GM12875 (cell line): Measurements from ENCODE around the gene UBE2N.

Experiments used
- H3K4me3 ChIP-seq: one replicate; pipeline ENCODE4 v1.5.1; 2011; ENCODE audit warnings: low read depth, low read length, control low read depth
- TF ChIP-seq, protein P1 (sequence below): IDR thresholded peaks from 2 replicates; pipeline ENCODE4 v1.5.1; 2011; ENCODE audit warnings: low read depth, mild to moderate bottlenecking, control low read depth, inconsistent platforms, low read length, moderate library complexity, borderline replicate concordance; ENCODE audit not compliant: insufficient read depth

Gene UBE2N

DNA sequence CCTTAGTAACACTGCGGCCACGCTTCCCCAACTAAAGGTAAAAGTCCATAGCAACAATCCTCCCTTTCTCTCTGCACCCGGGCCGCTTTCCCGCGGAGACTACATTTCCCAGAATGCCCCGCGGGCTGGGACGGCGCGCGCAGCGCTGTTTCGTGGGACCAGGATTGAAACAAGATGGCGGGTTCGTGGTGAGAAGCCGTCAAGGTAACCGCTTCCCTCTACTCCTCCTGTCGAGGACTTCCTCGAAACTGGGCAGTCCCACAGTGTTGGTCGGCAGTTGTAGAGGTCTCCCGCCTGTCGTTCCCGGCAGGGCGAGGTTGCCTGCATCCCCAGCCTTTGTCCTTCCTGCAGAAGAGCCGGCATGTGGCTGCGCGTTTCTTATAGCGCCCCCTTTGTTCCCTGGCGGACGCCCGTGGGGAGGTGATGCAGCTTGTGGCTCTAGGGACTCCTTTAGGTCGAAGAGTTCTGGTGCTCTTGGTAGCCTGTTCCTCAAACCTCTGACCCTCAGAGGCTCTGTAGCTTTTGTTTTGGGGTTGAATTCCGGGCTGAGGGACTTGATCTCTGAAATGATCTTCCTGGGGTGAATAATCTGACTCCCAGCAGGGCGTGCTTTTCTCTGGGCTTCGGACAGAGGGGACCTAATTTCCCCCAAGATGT is 25.7 kb upstream of the UBE2N start, which contains the start of gene MRPL42:
Gene MRPL42 (plus strand): TSS at position 164 of the 657 bp plus-strand sequence. CDS start 1,772 bp downstream, outside the sequence.
- TF ChIP-seq, protein P1, sequence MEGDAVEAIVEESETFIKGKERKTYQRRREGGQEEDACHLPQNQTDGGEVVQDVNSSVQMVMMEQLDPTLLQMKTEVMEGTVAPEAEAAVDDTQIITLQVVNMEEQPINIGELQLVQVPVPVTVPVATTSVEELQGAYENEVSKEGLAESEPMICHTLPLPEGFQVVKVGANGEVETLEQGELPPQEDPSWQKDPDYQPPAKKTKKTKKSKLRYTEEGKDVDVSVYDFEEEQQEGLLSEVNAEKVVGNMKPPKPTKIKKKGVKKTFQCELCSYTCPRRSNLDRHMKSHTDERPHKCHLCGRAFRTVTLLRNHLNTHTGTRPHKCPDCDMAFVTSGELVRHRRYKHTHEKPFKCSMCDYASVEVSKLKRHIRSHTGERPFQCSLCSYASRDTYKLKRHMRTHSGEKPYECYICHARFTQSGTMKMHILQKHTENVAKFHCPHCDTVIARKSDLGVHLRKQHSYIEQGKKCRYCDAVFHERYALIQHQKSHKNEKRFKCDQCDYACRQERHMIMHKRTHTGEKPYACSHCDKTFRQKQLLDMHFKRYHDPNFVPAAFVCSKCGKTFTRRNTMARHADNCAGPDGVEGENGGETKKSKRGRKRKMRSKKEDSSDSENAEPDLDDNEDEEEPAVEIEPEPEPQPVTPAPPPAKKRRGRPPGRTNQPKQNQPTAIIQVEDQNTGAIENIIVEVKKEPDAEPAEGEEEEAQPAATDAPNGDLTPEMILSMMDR: peak; percentile 82
- H3K4me3 ChIP-seq: peak within 1 kb of the TSS; percentile 69

DNA sequence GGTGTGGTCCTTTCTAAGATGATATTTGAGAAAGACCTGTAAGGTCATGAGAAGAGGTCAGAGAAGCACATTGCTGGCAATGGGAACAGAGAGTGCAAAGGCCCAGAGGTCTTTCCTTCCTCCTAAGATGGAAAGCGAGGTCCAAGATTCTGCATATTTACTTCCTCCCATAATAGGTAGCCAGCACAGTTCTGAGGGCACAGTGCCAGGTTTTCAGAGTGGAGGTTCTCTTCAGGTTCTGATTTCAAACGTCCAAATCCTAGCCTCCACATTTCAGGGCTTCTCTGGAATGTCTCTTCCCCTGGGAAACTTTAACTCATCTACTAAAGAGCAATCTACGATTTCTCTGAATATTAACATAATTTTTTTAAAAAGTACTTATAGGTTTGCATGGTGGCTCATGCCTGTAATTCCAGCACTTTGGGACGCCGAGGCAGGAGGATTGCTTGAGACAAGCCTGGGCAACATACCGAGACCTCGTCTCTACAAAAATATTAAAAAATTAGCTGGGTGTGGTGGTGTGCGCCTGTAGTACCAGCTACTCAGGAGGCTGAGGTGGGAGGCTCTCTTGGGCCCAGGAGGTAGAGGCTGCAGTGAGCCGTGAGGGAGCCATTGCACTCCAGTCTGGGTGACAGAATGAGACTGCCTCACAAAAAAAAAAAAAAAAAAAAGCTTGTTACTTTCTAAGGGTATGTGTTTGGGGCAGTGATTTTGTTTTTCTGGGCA is 25.0 kb upstream of the UBE2N start:
- peak overlapping the region; percentile 69 for H3K4me3 ChIP-seq
- TF ChIP-seq, protein P1: no peak

DNA sequence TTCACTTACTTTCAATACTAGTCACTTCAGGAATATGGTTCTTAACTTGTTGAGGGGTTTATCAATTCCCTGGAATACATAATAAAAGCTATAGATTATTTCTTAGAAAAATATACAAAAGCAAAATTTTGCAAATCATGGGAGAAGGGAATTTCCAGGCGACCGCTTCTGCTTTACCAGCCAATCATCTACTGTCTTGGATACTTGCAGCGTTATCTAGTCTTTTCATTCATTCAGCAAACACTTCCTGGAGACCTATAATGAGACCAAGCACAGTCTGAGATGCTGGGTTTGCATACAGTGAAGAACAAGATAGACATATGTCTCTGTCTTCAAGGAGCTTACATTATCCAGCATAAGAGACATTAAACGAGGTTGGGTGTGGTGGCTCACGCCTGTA is 24.1 kb upstream of the UBE2N start:
- no peak overlapping the region for H3K4me3 ChIP-seq
- TF ChIP-seq, protein P1: no peak

DNA sequence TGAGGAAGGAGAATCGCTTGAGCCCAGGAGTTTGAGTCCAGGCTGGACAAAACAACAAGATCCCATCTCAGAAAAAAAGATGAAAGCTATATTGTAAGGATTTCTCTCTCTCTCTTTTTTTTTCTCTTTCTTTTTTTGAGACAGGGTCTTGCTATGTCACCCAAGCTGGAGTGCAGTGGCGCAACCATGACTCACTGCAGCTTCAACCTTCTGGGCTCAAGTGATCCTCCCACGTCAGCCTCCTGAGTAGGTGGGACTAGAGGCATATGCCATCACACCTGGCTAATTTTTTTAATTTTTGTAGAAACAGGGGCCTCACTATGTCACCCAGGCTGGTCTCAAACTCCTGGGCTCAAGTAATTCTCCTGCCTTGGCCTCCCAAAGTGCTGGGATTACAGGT is 19.8 kb upstream of the UBE2N start:
- no peak overlapping the region for H3K4me3 ChIP-seq
- TF ChIP-seq, protein P1: no peak

DNA sequence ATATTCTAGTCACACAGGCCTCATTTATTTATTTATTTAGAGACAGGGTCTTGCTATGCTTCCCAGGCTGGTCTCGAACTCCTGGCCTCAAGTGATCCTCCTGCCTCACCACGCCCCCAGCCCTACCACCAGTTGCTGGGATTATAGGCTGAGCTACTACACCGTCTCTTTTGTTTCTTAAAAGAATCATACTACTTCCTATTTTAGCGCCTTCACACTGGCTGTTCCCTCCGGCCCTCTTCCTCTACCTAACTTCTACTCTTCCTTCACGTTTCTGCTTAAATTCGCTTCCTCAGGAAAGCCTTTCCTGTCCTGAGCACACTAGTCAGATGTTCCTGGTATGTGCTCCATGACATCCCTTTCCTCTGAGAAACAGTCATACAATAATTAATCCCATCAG is 19.2 kb upstream of the UBE2N start:
- TF ChIP-seq, protein P1: no peak
- no peak overlapping the region for H3K4me3 ChIP-seq

DNA sequence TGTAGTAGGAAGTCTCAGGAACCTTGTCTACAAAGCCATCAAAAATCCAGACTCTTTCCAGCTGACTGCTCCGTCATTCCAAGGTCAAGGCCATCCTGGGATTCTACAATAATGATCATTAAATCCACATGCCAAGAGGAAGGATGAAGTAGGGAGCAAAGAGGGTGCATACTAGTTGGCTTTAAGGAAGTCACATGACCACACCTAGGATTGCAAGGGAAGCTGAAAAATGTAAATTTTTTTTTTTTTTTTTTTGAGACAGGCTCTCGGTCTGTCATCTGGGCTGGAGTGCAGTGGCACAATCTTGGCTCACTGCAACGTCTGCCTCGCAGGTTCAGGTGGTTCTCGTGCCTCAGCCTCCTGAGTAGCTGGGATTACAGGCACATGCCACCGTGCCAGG is 18.3 kb upstream of the UBE2N start:
- TF ChIP-seq, protein P1: no peak
- no peak overlapping the region for H3K4me3 ChIP-seq

DNA sequence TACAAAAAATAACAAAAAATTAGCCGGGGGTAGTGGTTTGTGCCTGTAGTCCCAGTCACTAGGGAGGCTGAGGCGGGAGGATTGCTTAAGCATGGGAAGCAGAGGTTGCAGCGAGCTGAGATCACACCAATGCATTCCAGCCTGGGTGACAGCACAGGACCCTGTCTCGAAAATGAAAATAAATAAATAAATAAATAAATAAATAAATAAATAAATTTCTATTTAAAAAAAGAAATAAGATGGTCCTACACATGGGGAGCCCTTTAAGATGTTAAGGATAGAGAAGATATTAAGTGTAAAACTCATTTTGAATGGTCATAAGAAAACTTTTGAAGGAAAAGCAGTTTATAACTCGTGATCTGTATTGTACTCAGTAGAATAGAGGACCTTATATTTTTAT is 17.4 kb upstream of the UBE2N start:
- TF ChIP-seq, protein P1: no peak
- no peak overlapping the region for H3K4me3 ChIP-seq
